ENCODE results near the gene SLC31A2.
"Not testable (repeated sequence)": the region's sequence is repeated elsewhere in the genome, so short reads cannot be mapped to it uniquely, and the experiment has no call there.

The SLC31A2 gene

DNA sequence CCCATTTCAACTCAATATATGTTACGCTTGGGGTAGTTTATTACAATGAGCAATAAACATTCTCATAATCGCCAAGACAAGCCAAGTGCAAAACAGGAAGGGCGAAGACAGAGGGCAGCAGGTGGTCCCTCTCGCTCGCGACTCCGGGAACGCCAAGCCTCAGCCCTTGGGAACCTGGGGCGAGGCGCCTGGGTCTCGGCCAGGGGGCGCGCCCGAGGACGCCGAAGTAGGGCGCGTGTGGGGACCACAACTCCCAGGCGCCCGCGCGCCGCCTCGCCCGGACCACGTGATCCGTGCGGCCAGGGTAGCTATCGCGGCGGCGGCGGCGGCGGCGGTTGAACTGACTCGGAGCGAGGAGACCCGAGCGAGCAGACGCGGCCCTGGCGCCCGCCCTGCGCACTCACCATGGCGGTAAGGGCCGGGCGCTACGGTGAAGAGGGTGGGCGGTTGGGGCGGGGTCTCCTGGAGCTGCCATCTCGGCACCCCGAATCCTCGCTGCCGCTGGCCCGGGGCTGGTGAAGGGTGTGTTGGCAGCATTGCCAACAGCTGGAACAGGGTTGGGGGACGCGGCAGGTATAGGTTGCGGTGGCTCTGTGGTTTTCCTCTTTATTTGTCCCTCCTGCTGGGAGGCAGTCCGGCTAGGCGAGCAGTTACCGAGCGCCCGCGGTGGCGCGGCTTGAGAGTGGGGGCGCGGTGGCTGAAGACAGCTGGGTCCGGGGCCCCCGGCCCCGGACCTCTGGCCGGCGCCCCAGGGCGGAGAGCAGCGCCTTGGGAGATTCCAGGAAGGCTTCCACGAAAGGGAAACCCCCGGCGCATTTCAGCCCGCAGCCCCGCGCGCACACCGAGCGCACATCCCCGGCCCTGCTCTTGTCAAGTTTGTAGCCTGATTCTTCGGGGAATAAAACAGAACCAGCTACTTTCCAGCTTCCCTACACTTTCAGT is at the start of gene SLC31A2:
SLC31A2 (plus strand) TSS at position 338 of the 942 bp plus-strand sequence; CDS start at position 406, 68 bp downstream.
- H3K27ac Mint-ChIP-seq = no peak within 1 kb of the TSS

DNA sequence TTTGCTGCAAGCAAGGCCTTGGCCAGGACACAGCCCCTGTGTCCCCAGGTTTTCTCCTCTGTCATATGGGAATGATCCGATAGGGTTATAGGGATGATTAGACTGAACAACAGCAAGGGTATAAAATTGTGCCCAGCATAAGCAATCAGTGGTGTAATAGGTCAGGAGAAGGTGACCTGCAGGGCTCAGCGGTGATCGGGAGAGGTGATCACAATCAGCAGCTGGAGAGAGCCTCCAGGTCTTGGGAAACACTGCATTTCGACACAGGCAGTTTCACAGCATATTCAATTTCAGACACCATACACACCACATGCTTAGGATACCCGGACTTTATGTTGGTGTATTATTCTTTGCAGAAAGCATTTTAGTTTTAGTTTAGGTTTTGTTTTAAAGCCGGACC is 45.5 kb upstream of the SLC31A2 start:
- H3K4me3 Mint-ChIP-seq; H3K36me3 Mint-ChIP-seq (ENCODE audit: low read depth); H3K9me3 Mint-ChIP-seq; H3K27ac Mint-ChIP-seq; H3K4me1 Mint-ChIP-seq; DNase-seq: not testable (repeated sequence)
- peaks cover 22% of the 10 kb centered on the region for H3K27me3 Mint-ChIP-seq (ENCODE audit: low read depth, poor library complexity)

More for the DNA sequence above, at the start of gene SLC31A2:
- DNase-seq = peak; percentile 95
- TF ChIP-seq, protein P1, sequence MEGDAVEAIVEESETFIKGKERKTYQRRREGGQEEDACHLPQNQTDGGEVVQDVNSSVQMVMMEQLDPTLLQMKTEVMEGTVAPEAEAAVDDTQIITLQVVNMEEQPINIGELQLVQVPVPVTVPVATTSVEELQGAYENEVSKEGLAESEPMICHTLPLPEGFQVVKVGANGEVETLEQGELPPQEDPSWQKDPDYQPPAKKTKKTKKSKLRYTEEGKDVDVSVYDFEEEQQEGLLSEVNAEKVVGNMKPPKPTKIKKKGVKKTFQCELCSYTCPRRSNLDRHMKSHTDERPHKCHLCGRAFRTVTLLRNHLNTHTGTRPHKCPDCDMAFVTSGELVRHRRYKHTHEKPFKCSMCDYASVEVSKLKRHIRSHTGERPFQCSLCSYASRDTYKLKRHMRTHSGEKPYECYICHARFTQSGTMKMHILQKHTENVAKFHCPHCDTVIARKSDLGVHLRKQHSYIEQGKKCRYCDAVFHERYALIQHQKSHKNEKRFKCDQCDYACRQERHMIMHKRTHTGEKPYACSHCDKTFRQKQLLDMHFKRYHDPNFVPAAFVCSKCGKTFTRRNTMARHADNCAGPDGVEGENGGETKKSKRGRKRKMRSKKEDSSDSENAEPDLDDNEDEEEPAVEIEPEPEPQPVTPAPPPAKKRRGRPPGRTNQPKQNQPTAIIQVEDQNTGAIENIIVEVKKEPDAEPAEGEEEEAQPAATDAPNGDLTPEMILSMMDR (IDR thresholded peaks at IDR 0.05) = peak; percentile 34
- Mint-ChIP-seq H3K9me3 (no peaks in the 10 kb centered on the region), H3K36me3 (ENCODE audit: low read depth) (no peaks in the 10 kb centered on the region), H3K27me3 (ENCODE audit: low read depth, poor library complexity) (peaks cover 53% of the 10 kb centered on the region), H3K4me1 (peaks cover 13% of the 10 kb centered on the region), H3K4me3 (peak within 1 kb of the TSS; percentile 84)

DNA sequence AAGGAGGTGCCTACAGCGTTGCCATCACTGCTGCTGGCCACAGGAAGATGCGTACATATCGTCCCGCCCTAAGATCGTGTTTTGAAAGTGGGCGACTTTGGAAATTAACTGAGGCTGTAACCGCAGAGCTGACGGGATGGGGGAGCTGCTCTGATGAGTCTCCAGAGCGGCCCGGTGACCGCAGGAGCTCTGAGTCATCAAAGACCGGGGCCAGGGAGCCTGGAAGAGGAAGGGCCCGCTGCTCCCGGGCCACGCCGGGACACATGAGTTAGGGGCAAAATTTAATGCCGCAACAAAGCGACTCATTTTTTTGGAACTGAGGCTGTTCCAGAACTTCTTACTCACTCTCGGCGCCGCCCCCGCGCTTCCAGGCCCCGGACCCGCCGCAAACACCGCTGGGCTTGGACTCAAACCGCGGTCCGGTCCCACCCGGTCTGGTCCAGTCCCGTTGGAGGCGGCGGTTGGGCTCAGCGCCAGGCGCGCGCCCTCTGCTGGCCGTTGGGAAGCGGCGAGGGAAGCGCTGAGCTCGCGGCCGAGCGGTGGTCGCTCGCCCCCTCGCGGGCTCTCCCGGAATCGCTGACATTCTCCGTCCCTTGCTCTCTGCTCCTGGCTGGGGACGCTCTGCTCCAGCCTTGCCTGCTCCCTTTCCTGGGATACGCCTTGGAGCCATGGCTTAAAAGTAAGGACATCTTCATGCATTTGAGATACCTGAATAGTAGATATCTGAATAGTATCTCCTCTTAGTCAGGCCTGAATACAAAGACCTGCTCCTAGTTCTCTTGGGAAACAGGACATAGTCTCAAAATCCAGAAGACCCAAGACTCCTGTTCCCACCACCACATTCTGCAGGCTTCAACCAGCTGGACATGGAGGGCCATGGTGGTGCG is 39.5 kb upstream of the SLC31A2 start:
- DNase-seq; H3K4me3 Mint-ChIP-seq; H3K27me3 Mint-ChIP-seq (ENCODE audit: low read depth, poor library complexity); H3K4me1 Mint-ChIP-seq; H3K27ac Mint-ChIP-seq; H3K36me3 Mint-ChIP-seq (ENCODE audit: low read depth): not testable (repeated sequence)
- peaks cover 10% of the 10 kb centered on the region for H3K9me3 Mint-ChIP-seq
- TF ChIP-seq, protein P1 (IDR thresholded peaks at IDR 0.05) = peak; percentile 39

DNA sequence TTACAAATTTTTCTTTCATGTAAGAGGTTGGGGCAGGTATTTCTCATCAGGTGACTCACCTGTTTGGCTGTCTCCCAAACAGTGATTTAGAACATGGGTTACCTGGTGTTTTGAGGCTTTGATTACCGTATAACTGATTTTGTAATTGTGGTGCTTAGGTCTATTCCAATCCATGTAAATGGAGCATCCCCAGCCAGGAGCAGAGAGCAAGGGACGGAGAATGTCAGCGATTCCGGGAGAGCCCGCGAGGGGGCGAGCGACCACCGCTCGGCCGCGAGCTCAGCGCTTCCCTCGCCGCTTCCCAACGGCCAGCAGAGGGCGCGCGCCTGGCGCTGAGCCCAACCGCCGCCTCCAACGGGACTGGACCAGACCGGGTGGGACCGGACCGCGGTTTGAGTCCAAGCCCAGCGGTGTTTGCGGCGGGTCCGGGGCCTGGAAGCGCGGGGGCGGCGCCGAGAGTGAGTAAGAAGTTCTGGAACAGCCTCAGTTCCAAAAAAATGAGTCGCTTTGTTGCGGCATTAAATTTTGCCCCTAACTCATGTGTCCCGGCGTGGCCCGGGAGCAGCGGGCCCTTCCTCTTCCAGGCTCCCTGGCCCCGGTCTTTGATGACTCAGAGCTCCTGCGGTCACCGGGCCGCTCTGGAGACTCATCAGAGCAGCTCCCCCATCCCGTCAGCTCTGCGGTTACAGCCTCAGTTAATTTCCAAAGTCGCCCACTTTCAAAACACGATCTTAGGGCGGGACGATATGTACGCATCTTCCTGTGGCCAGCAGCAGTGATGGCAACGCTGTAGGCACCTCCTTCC is 37.9 kb upstream of the SLC31A2 start:
- not testable (repeated sequence) for DNase-seq; H3K27me3 Mint-ChIP-seq (ENCODE audit: low read depth, poor library complexity); H3K27ac Mint-ChIP-seq; H3K36me3 Mint-ChIP-seq (ENCODE audit: low read depth); H3K4me3 Mint-ChIP-seq; H3K4me1 Mint-ChIP-seq
- H3K9me3 Mint-ChIP-seq = peaks cover 10% of the 10 kb centered on the region
- TF ChIP-seq, protein P1 (IDR thresholded peaks at IDR 0.05) = peak; percentile 30

- H3K9me3 Mint-ChIP-seq; H3K27ac Mint-ChIP-seq; H3K4me1 Mint-ChIP-seq; H3K36me3 Mint-ChIP-seq (ENCODE audit: low read depth); H3K4me3 Mint-ChIP-seq; DNase-seq: not testable (repeated sequence)
- H3K27me3 Mint-ChIP-seq (ENCODE audit: low read depth, poor library complexity) = peaks cover 18% of the 10 kb centered on the region
These were observed 32.0 kb upstream of the SLC31A2 start for GRCh38 chr9:113118829-113119228.

GRCh38 chr9:113125386-113126035 is 25.3 kb upstream of the SLC31A2 start:
- Mint-ChIP-seq H3K4me1 (no peaks in the 10 kb centered on the region), H3K27me3 (ENCODE audit: low read depth, poor library complexity) (peaks cover 28% of the 10 kb centered on the region), H3K4me3 (no peak overlapping the region), H3K27ac (no peak overlapping the region), H3K36me3 (ENCODE audit: low read depth) (no peaks in the 10 kb centered on the region), H3K9me3 (peaks cover 14% of the 10 kb centered on the region)
- no peak for DNase-seq
- TF ChIP-seq, protein P1 (IDR thresholded peaks at IDR 0.05) = no peak

All from nephron progenitor cell (in vitro differentiated cells).